Measurements from ENCODE around the gene TFR2.
"Not testable (repeated sequence)": the region's sequence is repeated elsewhere in the genome, so short reads cannot be mapped to it uniquely, and the experiment has no call there.

The TFR2 gene

GRCh38 chr7:100662194-100662776 lies 20.9 kb upstream of the TFR2 start:
- not testable (repeated sequence) for H3K23ac ChIP-seq (ENCODE audit: low read length); H4K8ac ChIP-seq (ENCODE audit: low read depth, low read length); H4K91ac ChIP-seq (ENCODE audit: low read depth, low read length); H3K4me3 ChIP-seq (ENCODE audit: low read depth, low read length); H2BK12ac ChIP-seq (ENCODE audit: low read length); H3K27me3 ChIP-seq (ENCODE audit: insufficient read depth, low read length); H2BK5ac ChIP-seq (ENCODE audit: low read depth, low read length, poor library complexity); H3K79me1 ChIP-seq (ENCODE audit: low read length); H2AK5ac ChIP-seq (ENCODE audit: low read length); H3K36me3 ChIP-seq (ENCODE audit: control insufficient read depth in 1 of 2, insufficient read depth in 2 of 2, low read length in 2 of 2); DNase-seq; H3K18ac ChIP-seq (ENCODE audit: low read length); H2BK120ac ChIP-seq (ENCODE audit: insufficient read depth, low read length, poor library complexity); H3K9ac ChIP-seq (ENCODE audit: low read length); H3K9me3 ChIP-seq (ENCODE audit: insufficient read depth, low read depth, low read length); H4K12ac ChIP-seq (ENCODE audit: low read depth, low read length); H3K14ac ChIP-seq (ENCODE audit: low read length); H3K4me2 ChIP-seq (ENCODE audit: low read length); H3K79me2 ChIP-seq (ENCODE audit: control insufficient read depth, insufficient read depth, low read length, poor library complexity); H3K4ac ChIP-seq (ENCODE audit: low read depth, low read length); H3K27ac ChIP-seq (ENCODE audit: low read depth, low read length); H2AFZ ChIP-seq (ENCODE audit: insufficient read depth, low read length, poor library complexity); H3K4me1 ChIP-seq (ENCODE audit: control insufficient read depth in 1 of 2, insufficient read depth in 2 of 2, low read length in 2 of 2)
- WGBS (ENCODE audit: extremely low coverage, insufficient coverage, insufficient read length) = no CpG with 5 or more reads among the region's 12 CpGs

GRCh38 chr7:100655908-100656674 lies 14.7 kb upstream of the TFR2 start, which contains the start of gene ACTL6B:
ACTL6B (minus strand) TSS chr7:100656448; CDS start chr7:100656354, 94 bp downstream.
- peaks cover 0 to 4% of the 10 kb centered on the region in 2 experiments for H3K4me1 ChIP-seq (ENCODE audit: control insufficient read depth in 1 of 2, insufficient read depth in 2 of 2, low read length in 2 of 2)
- H3K4me3 ChIP-seq (ENCODE audit: low read depth, low read length) = no peak within 1 kb of the TSS
- no peak within 1 kb of the TSS for H3K9ac ChIP-seq (ENCODE audit: low read length)
- no peak within 1 kb of the TSS for H3K18ac ChIP-seq (ENCODE audit: low read length)
- H3K36me3 ChIP-seq (ENCODE audit: control insufficient read depth in 1 of 2, insufficient read depth in 2 of 2, low read length in 2 of 2) = no peaks in the 10 kb centered on the region
- no CpG with 5 or more reads among the region's 63 CpGs for WGBS (ENCODE audit: extremely low coverage, insufficient coverage, insufficient read length)
- no peak within 1 kb of the TSS for H2AK5ac ChIP-seq (ENCODE audit: low read length)
- no peak within 1 kb of the TSS for H3K27ac ChIP-seq (ENCODE audit: low read depth, low read length)
- H2AFZ ChIP-seq (ENCODE audit: insufficient read depth, low read length, poor library complexity) = no peak within 1 kb of the TSS
- H3K79me2 ChIP-seq (ENCODE audit: control insufficient read depth, insufficient read depth, low read length, poor library complexity) = no peaks in the 10 kb centered on the region
- no peak within 1 kb of the TSS for H3K23ac ChIP-seq (ENCODE audit: low read length)
- no peak within 1 kb of the TSS for H3K4ac ChIP-seq (ENCODE audit: low read depth, low read length)
- no peak within 1 kb of the TSS for H4K91ac ChIP-seq (ENCODE audit: low read depth, low read length)
- H3K27me3 ChIP-seq (ENCODE audit: insufficient read depth, low read length) = peaks cover 14% of the 10 kb centered on the region
- peak; percentile 41 to 64 for DNase-seq
- no peak within 1 kb of the TSS for H2BK120ac ChIP-seq (ENCODE audit: insufficient read depth, low read length, poor library complexity)
- H3K14ac ChIP-seq (ENCODE audit: low read length) = no peak within 1 kb of the TSS
- peaks cover 8% of the 10 kb centered on the region for H3K9me3 ChIP-seq (ENCODE audit: insufficient read depth, low read depth, low read length)
- no peak within 1 kb of the TSS for H4K12ac ChIP-seq (ENCODE audit: low read depth, low read length)
- no peak within 1 kb of the TSS for H2BK5ac ChIP-seq (ENCODE audit: low read depth, low read length, poor library complexity)
- H2BK12ac ChIP-seq (ENCODE audit: low read length) = no peak within 1 kb of the TSS
- H4K8ac ChIP-seq (ENCODE audit: low read depth, low read length) = no peak within 1 kb of the TSS
- H3K4me2 ChIP-seq (ENCODE audit: low read length) = no peak within 1 kb of the TSS
- no peaks in the 10 kb centered on the region for H3K79me1 ChIP-seq (ENCODE audit: low read length)

GRCh38 chr7:100654908-100655831 lies 13.8 kb upstream of the TFR2 start:
- H3K4me2 ChIP-seq (ENCODE audit: low read length) = no peak overlapping the region
- no peak overlapping the region for H2AK5ac ChIP-seq (ENCODE audit: low read length)
- DNase-seq = no peak
- no peak overlapping the region for H4K91ac ChIP-seq (ENCODE audit: low read depth, low read length)
- no peak overlapping the region for H2BK5ac ChIP-seq (ENCODE audit: low read depth, low read length, poor library complexity)
- H3K4ac ChIP-seq (ENCODE audit: low read depth, low read length) = no peak overlapping the region
- peaks cover 0 to 5% of the 10 kb centered on the region in 2 experiments for H3K4me1 ChIP-seq (ENCODE audit: control insufficient read depth in 1 of 2, insufficient read depth in 2 of 2, low read length in 2 of 2)
- no peak overlapping the region for H4K8ac ChIP-seq (ENCODE audit: low read depth, low read length)
- H3K23ac ChIP-seq (ENCODE audit: low read length) = no peak overlapping the region
- H2BK12ac ChIP-seq (ENCODE audit: low read length) = no peak overlapping the region
- no peak overlapping the region for H2AFZ ChIP-seq (ENCODE audit: insufficient read depth, low read length, poor library complexity)
- WGBS (ENCODE audit: extremely low coverage, insufficient coverage, insufficient read length) = no CpG with 5 or more reads among the region's 25 CpGs
- no peak overlapping the region for H3K4me3 ChIP-seq (ENCODE audit: low read depth, low read length)
- peaks cover 8% of the 10 kb centered on the region for H3K9me3 ChIP-seq (ENCODE audit: insufficient read depth, low read depth, low read length)
- no peak overlapping the region for H3K9ac ChIP-seq (ENCODE audit: low read length)
- no peaks in the 10 kb centered on the region for H3K79me2 ChIP-seq (ENCODE audit: control insufficient read depth, insufficient read depth, low read length, poor library complexity)
- no peak overlapping the region for H4K12ac ChIP-seq (ENCODE audit: low read depth, low read length)
- H3K18ac ChIP-seq (ENCODE audit: low read length) = no peak overlapping the region
- no peak overlapping the region for H3K14ac ChIP-seq (ENCODE audit: low read length)
- H3K27me3 ChIP-seq (ENCODE audit: insufficient read depth, low read length) = peaks cover 14% of the 10 kb centered on the region
- no peaks in the 10 kb centered on the region for H3K36me3 ChIP-seq (ENCODE audit: control insufficient read depth in 1 of 2, insufficient read depth in 2 of 2, low read length in 2 of 2)
- H3K27ac ChIP-seq (ENCODE audit: low read depth, low read length) = no peak overlapping the region
- H3K79me1 ChIP-seq (ENCODE audit: low read length) = no peaks in the 10 kb centered on the region
- H2BK120ac ChIP-seq (ENCODE audit: insufficient read depth, low read length, poor library complexity) = no peak overlapping the region

GRCh38 chr7:100649826-100650565 lies 8.6 kb upstream of the TFR2 start:
- Histone ChIP-seq H3K79me2 (ENCODE audit: control insufficient read depth, insufficient read depth, low read length, poor library complexity) (no peaks in the 10 kb centered on the region), H3K23ac (ENCODE audit: low read length) (no peak overlapping the region), H2BK12ac (ENCODE audit: low read length) (no peak overlapping the region), H4K91ac (ENCODE audit: low read depth, low read length) (no peak overlapping the region), H3K9ac (ENCODE audit: low read length) (no peak overlapping the region), H3K27me3 (ENCODE audit: insufficient read depth, low read length) (peaks cover 3% of the 10 kb centered on the region), H4K12ac (ENCODE audit: low read depth, low read length) (no peak overlapping the region), H3K4ac (ENCODE audit: low read depth, low read length) (no peak overlapping the region), H3K4me1 (ENCODE audit: control insufficient read depth in 1 of 2, insufficient read depth in 2 of 2, low read length in 2 of 2) (peaks cover 0 to 3% of the 10 kb centered on the region in 2 experiments), H3K36me3 (ENCODE audit: control insufficient read depth in 1 of 2, insufficient read depth in 2 of 2, low read length in 2 of 2) (no peaks in the 10 kb centered on the region), H3K4me3 (ENCODE audit: low read depth, low read length) (peak overlapping the region; percentile 29), H3K18ac (ENCODE audit: low read length) (no peak overlapping the region), H3K79me1 (ENCODE audit: low read length) (no peaks in the 10 kb centered on the region), H2AK5ac (ENCODE audit: low read length) (no peak overlapping the region), H3K14ac (ENCODE audit: low read length) (no peak overlapping the region), H2BK120ac (ENCODE audit: insufficient read depth, low read length, poor library complexity) (no peak overlapping the region), H3K4me2 (ENCODE audit: low read length) (no peak overlapping the region), H2BK5ac (ENCODE audit: low read depth, low read length, poor library complexity) (no peak overlapping the region), H3K9me3 (ENCODE audit: insufficient read depth, low read depth, low read length) (peaks cover 5% of the 10 kb centered on the region), H3K27ac (ENCODE audit: low read depth, low read length) (no peak overlapping the region), H4K8ac (ENCODE audit: low read depth, low read length) (no peak overlapping the region), H2AFZ (ENCODE audit: insufficient read depth, low read length, poor library complexity) (no peak overlapping the region)
- peak; percentile 41 to 73 for DNase-seq
- 100% methylated on average over 1 of the region's 15 CpGs for WGBS (ENCODE audit: extremely low coverage, insufficient coverage, insufficient read length)

Data from trophoblast cell (in vitro differentiated cells and primary cell).